Measurements from ENCODE around the gene FYTTD1. TPM values are rescaled to one million over a fixed set of nuclear protein-coding genes. Genes with fewer than 3 reads are reported as not detected.

FYTTD1 gene
- total RNA-seq, 1 donor: 58.3 TPM

DNA sequence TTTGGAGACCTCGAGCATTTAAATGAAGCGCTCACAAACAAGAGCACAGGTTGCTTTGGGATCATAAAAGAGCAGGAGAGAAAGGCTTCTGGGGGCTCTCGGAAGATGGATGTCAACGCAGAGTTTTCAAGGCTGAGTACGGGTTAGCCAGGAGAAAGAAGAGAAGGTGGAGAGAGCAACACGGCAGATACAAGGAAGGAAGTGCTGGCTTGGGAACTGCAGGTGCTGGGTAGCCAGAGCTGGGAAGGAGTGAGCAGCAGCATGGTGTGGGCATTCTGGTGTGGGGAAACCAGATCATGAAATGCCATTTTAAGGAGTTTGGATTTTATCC, 12.4 kb upstream of the FYTTD1 start:
- TF ChIP-seq, protein P1, sequence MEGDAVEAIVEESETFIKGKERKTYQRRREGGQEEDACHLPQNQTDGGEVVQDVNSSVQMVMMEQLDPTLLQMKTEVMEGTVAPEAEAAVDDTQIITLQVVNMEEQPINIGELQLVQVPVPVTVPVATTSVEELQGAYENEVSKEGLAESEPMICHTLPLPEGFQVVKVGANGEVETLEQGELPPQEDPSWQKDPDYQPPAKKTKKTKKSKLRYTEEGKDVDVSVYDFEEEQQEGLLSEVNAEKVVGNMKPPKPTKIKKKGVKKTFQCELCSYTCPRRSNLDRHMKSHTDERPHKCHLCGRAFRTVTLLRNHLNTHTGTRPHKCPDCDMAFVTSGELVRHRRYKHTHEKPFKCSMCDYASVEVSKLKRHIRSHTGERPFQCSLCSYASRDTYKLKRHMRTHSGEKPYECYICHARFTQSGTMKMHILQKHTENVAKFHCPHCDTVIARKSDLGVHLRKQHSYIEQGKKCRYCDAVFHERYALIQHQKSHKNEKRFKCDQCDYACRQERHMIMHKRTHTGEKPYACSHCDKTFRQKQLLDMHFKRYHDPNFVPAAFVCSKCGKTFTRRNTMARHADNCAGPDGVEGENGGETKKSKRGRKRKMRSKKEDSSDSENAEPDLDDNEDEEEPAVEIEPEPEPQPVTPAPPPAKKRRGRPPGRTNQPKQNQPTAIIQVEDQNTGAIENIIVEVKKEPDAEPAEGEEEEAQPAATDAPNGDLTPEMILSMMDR (IDR thresholded peaks at IDR 0.05; ENCODE audit: insufficient read depth, low read depth, low read length): no peak
- DNase-seq (ENCODE audit: low read depth): no peak
- H3K4me3 ChIP-seq (ENCODE audit: low read depth, low read length): peak overlapping the region; percentile 83

DNA sequence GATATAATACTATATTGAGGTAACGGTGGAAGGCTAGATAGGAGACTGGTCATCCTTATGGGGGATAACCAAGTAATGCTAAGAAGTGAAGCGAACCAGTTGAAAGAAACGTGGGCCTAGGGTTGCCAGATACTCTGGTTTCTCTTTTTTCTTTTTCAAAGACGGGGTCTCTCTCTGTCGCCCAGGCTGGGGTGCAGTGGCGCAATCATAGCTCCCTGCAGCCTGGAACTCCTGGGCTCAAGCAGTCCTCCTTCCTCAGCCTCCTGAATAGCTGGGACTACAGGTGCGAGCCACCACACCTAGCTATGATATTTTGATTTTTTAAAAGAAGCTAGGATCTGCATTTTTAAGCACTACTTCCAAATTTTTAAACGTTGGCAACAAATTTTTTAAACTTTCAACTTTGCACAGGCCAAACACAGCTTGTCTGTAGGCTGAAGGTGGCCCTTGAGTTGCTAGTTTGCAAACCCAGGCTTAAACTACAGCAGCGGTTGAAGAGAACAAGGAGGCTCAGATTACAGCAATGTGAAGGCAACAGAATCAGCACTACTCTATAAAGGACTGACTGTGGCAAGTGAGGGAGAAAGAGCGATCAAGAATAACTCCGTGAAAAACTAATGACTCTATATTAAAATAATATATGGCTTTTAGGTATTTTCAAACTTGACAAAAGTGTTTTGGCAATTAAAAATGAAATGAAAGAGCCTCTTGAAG, 11.8 kb upstream of the FYTTD1 start:
- TF ChIP-seq, protein P1 (IDR thresholded peaks at IDR 0.05; ENCODE audit: insufficient read depth, low read depth, low read length): no peak
- peak overlapping the region; percentile 83 for H3K4me3 ChIP-seq (ENCODE audit: low read depth, low read length)
- no peak for DNase-seq (ENCODE audit: low read depth)

DNA sequence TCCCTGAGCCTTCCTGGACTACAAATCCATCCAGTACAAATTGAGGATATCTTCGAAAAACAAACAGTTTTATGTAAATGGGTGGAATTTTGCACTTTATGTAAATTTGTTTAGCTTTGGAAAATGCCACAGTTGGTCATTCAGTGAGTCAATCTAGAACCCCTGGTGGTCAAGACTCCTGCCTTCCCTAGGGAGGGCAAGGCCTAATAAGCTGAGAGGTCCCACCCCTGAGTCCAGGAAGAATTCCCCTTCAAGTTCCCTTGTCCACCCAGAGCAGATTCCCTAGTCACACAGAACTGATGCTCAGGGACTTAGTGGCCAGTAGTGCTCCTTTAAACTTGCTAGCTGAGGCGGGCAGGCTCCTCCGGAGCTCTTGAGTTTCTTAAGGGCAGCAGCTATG, 6.9 kb upstream of the FYTTD1 start:
- TF ChIP-seq, protein P1 (IDR thresholded peaks at IDR 0.05; ENCODE audit: insufficient read depth, low read depth, low read length): no peak
- no peak overlapping the region for H3K4me3 ChIP-seq (ENCODE audit: low read depth, low read length)
- DNase-seq (ENCODE audit: low read depth): no peak

DNA sequence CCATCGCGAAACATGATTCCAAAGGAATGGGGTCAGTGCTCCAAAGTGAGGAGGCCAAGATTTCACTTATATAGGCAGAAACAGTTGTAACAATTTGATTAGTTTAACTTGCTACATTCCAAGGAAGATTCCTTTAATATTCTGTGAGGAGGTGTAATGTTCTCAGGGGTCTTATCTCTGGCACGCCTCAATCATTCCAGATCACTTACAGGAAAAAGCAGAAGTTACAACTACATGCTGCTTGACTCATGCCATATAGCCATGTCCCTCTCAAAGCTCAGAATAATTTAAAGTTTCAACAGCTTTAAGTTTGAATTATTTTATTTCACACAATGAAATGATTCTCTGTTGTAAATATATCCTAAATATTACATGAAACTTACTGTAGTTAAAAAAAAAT, 3.5 kb upstream of the FYTTD1 start:
- TF ChIP-seq, protein P1 (IDR thresholded peaks at IDR 0.05; ENCODE audit: insufficient read depth, low read depth, low read length): no peak
- no peak overlapping the region for H3K4me3 ChIP-seq (ENCODE audit: low read depth, low read length)
- no peak for DNase-seq (ENCODE audit: low read depth)

DNA sequence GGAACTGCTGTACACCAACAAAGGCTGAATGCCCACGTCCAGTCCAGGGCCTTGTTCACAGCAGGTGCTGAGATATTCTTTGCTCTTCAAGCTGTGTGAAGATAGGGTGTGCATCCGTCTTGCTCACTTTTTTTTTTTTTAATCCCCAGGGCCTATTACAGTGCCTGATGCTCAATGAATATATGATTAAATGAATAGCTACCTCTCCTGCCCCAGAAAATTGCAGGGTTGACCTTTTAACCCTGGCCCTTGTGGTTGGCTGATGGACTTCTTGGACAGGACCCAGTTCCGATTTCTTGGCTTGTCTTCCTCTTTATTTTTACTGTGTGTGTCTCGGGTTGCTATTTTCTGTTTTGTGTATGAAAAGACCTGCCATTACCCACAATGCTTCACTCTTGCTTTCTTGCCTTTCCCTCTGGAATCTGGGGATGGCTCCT, 2.9 kb upstream of the FYTTD1 start:
- H3K4me3 ChIP-seq (ENCODE audit: low read depth, low read length): no peak overlapping the region
- DNase-seq (ENCODE audit: low read depth): no peak
- TF ChIP-seq, protein P1 (IDR thresholded peaks at IDR 0.05; ENCODE audit: insufficient read depth, low read depth, low read length): no peak

DNA sequence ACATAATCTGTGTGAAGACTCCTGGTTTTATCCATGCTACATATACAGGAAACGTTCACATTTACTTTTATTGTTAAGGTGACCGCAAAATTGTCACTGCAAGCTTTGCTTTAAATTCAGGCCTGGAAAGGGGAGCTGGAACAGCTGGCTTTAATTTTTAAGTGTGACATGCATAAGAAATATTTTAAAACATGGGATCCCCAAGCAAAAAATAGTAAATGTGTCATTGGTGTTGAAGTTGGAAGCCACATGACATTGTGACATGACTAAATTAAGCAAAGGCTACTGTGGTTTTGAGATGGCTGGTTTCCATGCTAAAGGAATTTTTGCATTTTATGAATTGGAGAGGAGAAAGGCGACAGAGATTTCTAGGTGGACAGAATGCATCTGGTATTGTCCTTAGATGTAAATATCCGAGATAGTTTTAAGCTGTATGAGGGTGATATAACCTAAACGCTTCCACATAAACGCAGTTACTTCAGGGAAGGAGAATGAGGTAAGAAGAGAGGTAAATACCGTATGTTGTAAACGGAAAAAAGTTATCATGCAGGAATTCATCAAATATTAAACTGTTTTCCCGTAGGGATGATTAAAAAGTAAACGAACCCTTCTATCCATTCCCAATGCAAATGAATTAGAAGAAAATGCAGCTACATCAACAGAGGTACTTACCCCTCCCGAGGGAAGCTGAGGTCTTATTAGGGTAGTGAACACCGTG, 927 bp upstream of the FYTTD1 start:
- peak overlapping the region; percentile 90 for H3K4me3 ChIP-seq (ENCODE audit: low read depth, low read length)
- TF ChIP-seq, protein P1 (IDR thresholded peaks at IDR 0.05; ENCODE audit: insufficient read depth, low read depth, low read length): no peak
- peak; percentile 57 for DNase-seq (ENCODE audit: low read depth)

Data from fibroblast of villous mesenchyme (primary cell).